LNCaP clone FGC (cell line): ENCODE data around the gene ITPKB.
"Not testable (repeated sequence)": the region's sequence is repeated elsewhere in the genome, so short reads cannot be mapped to it uniquely, and the experiment has no call there.

ENCODE experiments used
- DNase-seq: peaks from one replicate; pipeline ENCODE4 v3.0.0-alpha.2; 2011; ENCODE audit warnings: low read depth
- H3K4me3 ChIP-seq: 2 replicates; pipeline ENCODE4 v1.5.1; 2011; ENCODE audit warnings: mild to moderate bottlenecking, low read depth, low read length, control low read depth
- CTCF ChIP-seq: IDR thresholded peaks from 2 replicates; pipeline ENCODE4 v1.5.1; 2012; ENCODE audit warnings: mild to moderate bottlenecking; ENCODE audit not compliant: control insufficient read depth, insufficient read depth; ENCODE audit errors: extremely low read depth

ITPKB gene

GRCh38 chr1:226782845-226783601 lies 43.9 kb upstream of the ITPKB start:
- no peak overlapping the region for H3K4me3 ChIP-seq
- no peak for DNase-seq
- TF ChIP-seq CTCF, result no peak

- H3K4me3 ChIP-seq, result no peak overlapping the region
- DNase-seq, result no peak
- TF ChIP-seq CTCF, result no peak
Measured at GRCh38 chr1:226781937-226782609, 43.0 kb upstream of the ITPKB start.

GRCh38 chr1:226779561-226779960 lies 40.5 kb upstream of the ITPKB start:
- H3K4me3 ChIP-seq, result no peak overlapping the region
- TF ChIP-seq CTCF, result no peak
- DNase-seq, result no peak

- H3K4me3 ChIP-seq, result no peak overlapping the region
- DNase-seq, result no peak
- no peak for TF ChIP-seq CTCF
Measured at GRCh38 chr1:226778657-226779058, 39.6 kb upstream of the ITPKB start.

- DNase-seq, result no peak
- no peak overlapping the region for H3K4me3 ChIP-seq
- TF ChIP-seq CTCF, result no peak
Measured at GRCh38 chr1:226776975-226777374, 37.9 kb upstream of the ITPKB start.

- H3K4me3 ChIP-seq, result no peak overlapping the region
- DNase-seq, result no peak
- TF ChIP-seq CTCF, result no peak
Measured at GRCh38 chr1:226776066-226776465, 37.0 kb upstream of the ITPKB start.

- no peak for TF ChIP-seq CTCF
- H3K4me3 ChIP-seq, result no peak overlapping the region
- DNase-seq, result no peak
Measured at GRCh38 chr1:226772446-226773139, 33.5 kb upstream of the ITPKB start.

- DNase-seq, H3K4me3 ChIP-seq: not testable (repeated sequence)
Measured at GRCh38 chr1:226767170-226767569, 28.1 kb upstream of the ITPKB start.
